Muscle layer of colon (tissue), 2 donors: ENCODE results near the gene TPSG1.

Experiments used
- H3K27ac ChIP-seq: one replicate; pipeline ENCODE4 v1.7.0; 2013; ENCODE audit warnings: low read depth, mild to moderate bottlenecking, low read length, moderate library complexity
- H3K27me3 ChIP-seq, 2 donors: one replicate each; pipeline ENCODE4 v1.7.0; 2013; ENCODE audit warnings: low read length in 2 of 2, mild to moderate bottlenecking in 2 of 2; ENCODE audit not compliant: insufficient read depth in 2 of 2, control insufficient read depth in 1 of 2
- H3K36me3 ChIP-seq: one replicate; pipeline ENCODE4 v1.7.0; 2013; ENCODE audit warnings: mild to moderate bottlenecking, low read length; ENCODE audit not compliant: insufficient read depth
- H3K4me1 ChIP-seq: one replicate; pipeline ENCODE4 v1.7.0; 2013; ENCODE audit warnings: mild to moderate bottlenecking, low read length; ENCODE audit not compliant: insufficient read depth
- H3K4me3 ChIP-seq, 2 donors: one replicate each; pipeline ENCODE4 v1.7.0; 2013; ENCODE audit warnings: low read length in 2 of 2, low read depth in 1 of 2, mild to moderate bottlenecking in 1 of 2, moderate library complexity in 1 of 2
- H3K9ac ChIP-seq: one replicate; pipeline ENCODE4 v1.7.0; 2013; ENCODE audit warnings: low read length
- H3K9me3 ChIP-seq: one replicate; pipeline ENCODE4 v1.7.0; 2013; ENCODE audit warnings: mild to moderate bottlenecking, low read length
- donor health status: abdominal sarcoma.
- donor health status: Adenocarcinoma of cecum.

The TPSG1 gene

DNA sequence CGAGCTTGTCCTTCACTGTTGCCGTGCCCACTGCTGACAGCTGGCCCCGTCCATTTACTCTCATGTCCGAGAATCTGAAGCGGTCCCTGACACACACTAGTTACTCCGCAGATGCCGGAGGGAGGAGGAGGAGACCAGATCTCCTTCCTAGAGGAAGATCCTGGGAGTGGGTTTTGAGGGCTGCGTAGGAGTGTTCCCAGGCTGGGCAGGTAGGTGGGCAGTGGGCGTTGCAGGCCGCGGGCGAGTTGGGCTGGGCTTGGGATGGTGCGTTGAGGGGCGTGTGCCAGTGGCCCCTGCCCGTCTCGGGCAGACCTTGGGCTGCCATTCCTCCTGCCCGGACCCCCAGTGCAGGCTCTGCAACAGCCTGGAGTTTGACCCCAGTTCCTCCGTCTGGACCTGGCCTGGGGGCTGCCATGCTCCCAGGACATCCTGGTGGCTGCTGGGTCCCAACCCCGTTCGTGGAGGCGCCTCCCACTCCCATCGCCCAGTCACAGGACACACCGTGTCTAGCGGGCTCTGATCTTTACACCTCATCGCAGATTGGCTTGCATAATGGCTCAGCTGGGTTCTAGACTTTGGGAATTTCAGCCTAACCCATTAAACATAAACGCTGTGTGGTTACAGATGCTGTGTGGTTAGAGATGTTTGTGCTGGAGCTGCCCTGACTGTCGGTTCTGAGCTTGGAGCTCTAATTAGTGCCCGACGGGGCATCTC lies 49.3 kb downstream of the TPSG1 start:
- peaks cover 6% of the 10 kb centered on the region for H3K36me3 ChIP-seq
- no peaks in the 10 kb centered on the region for H3K9me3 ChIP-seq
- no peak overlapping the region for H3K4me3 ChIP-seq
- H3K9ac ChIP-seq: no peak overlapping the region
- H3K4me1 ChIP-seq: peaks cover 48% of the 10 kb centered on the region
- H3K27me3 ChIP-seq: peaks cover 0 to 4% of the 10 kb centered on the region in 2 donors
- H3K27ac ChIP-seq: peak overlapping the region; percentile 58

DNA sequence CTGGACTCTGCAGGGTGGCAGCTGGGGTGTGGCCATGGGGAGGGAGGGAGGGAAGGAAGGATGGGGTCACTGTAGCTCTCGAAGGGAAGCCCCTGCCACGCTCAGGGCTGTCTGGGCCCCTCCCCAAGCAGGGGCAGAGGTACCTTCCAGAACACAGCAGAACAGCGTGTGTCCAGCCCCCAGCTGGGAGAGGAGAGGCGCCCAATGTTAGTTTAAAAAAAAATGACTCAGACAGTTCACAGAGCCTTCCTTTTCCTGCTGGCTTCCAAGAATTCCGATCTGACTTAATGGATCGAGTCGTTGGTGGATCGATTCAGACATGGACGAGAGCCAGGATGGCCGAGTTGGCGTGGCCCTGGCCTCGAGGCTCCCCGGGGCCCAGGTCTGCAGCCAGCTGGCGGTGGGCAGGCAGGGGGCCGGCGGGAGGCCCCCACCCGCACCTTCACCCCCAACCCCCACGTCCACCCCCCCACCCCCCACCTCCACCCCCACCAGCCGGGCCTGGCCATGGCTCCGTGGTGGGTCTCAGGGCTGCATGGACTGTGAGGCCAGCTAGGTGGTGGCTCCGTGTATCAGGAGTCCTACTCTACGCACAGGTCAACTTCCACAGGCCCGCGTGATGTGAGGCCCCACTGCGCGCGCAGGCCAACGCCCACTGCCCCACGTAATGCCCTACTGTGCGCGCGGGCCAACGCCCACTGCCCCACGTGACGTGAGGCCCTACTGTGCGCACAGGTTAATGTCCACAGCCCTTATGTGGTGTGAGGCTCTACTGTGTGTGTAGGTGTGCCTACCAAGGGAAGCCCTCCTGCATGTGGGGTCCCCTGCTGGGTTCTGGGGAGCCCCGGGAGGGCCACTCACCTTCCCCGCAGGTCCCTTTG lies 50.4 kb downstream of the TPSG1 start:
- H3K27ac ChIP-seq: peak overlapping the region; percentile 78
- peaks cover 0 to 5% of the 10 kb centered on the region in 2 donors for H3K27me3 ChIP-seq
- H3K9me3 ChIP-seq: no peaks in the 10 kb centered on the region
- H3K4me3 ChIP-seq: no peak overlapping the region
- peaks cover 49% of the 10 kb centered on the region for H3K4me1 ChIP-seq
- H3K36me3 ChIP-seq: peaks cover 6% of the 10 kb centered on the region
- H3K9ac ChIP-seq: no peak overlapping the region

DNA sequence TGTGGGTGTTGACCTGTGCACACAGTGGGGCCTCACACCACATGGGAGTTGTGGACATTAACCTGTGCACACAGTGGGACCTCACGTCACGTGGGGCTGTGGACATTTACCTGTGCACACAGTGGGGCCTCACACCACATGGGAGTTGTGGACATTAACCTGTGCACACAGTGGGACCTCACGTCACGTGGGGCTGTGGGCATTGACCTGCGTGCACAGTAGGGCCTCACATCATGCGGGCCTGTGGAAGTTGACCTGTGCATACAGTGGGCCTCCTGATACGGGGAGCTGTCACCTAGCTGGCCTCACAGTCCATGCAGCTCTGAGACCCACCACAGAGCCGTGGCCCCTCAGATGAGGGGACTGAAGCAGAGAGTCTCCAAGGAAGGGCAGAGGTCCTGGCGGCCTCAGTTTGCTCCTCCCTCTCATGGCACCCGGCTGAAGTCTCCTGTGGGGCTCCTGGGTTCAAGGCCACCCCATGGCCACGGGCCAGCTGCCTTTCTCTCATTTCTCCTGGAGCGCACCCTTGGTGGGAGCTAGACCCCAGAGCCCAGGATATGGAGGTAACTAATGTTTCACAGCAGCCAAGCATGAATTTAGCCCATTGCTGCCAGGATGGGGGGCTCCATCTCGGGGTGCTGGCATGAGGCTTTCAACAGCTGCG lies 51.1 kb downstream of the TPSG1 start:
- Histone ChIP-seq H3K36me3 (peaks cover 6% of the 10 kb centered on the region), H3K4me3 (no peak overlapping the region), H3K9me3 (no peaks in the 10 kb centered on the region), H3K9ac (no peak overlapping the region), H3K27ac (peak overlapping the region; percentile 78), H3K27me3 (peaks cover 0 to 5% of the 10 kb centered on the region in 2 donors), H3K4me1 (peaks cover 55% of the 10 kb centered on the region)

- peaks cover 67% of the 10 kb centered on the region for H3K4me1 ChIP-seq
- H3K27ac ChIP-seq: peak overlapping the region; percentile 93
- H3K9ac ChIP-seq: peak overlapping the region; percentile 49
- no peak overlapping the region for H3K4me3 ChIP-seq
- no peaks in the 10 kb centered on the region for H3K9me3 ChIP-seq
- peaks cover 6% of the 10 kb centered on the region for H3K36me3 ChIP-seq
- peaks cover 0 to 5% of the 10 kb centered on the region in 2 donors for H3K27me3 ChIP-seq
These were observed 52.4 kb downstream of the TPSG1 start for GRCh38 chr16:1172651-1173050.

DNA sequence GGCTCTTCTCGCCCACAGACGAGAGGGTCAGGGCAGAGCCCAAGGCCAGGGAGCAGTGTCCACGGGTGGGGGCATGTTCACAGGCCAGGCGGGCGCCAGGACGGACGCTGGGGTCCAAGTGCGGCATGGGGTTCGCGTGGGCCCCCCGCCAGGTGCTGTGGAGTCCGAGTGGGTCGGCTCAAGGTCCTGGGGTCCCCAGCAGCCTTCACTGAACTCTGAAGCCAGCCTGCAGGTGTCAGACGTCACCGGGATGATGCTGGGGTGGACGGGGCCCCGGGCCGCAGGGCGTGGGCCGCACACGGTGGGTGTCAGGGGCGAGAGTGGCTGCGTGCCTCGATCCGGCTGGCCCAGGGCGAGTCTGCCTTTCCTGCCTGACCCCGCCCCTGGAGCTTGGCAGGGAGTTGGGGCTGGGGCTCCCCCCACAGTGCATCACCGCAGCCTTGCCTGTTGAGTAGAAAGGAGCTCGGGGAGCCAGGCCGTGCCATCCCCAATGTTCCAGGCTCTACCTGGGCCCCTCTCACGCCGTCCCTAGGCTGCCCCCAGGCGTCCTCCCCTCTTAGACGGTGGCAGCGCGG lies 53.1 kb downstream of the TPSG1 start:
- Histone ChIP-seq H3K9ac (peak overlapping the region; percentile 49), H3K9me3 (no peaks in the 10 kb centered on the region), H3K4me1 (peaks cover 73% of the 10 kb centered on the region), H3K4me3 (peak overlapping the region in 1 of 2 donors; percentile 20), H3K27ac (peak overlapping the region; percentile 93), H3K27me3 (peaks cover 0 to 5% of the 10 kb centered on the region in 2 donors), H3K36me3 (peaks cover 6% of the 10 kb centered on the region)
